ENCODE data around the gene PPEF2. TPM values are rescaled to one million over a fixed set of nuclear protein-coding genes. Genes with fewer than 3 reads are reported as not detected.

PPEF2 gene
- total and polyA plus RNA-seq, 10 of the 15 experiments (the other 5 are each of a cell fraction or from before 2014, with no cell fraction given): not detected

DNA sequence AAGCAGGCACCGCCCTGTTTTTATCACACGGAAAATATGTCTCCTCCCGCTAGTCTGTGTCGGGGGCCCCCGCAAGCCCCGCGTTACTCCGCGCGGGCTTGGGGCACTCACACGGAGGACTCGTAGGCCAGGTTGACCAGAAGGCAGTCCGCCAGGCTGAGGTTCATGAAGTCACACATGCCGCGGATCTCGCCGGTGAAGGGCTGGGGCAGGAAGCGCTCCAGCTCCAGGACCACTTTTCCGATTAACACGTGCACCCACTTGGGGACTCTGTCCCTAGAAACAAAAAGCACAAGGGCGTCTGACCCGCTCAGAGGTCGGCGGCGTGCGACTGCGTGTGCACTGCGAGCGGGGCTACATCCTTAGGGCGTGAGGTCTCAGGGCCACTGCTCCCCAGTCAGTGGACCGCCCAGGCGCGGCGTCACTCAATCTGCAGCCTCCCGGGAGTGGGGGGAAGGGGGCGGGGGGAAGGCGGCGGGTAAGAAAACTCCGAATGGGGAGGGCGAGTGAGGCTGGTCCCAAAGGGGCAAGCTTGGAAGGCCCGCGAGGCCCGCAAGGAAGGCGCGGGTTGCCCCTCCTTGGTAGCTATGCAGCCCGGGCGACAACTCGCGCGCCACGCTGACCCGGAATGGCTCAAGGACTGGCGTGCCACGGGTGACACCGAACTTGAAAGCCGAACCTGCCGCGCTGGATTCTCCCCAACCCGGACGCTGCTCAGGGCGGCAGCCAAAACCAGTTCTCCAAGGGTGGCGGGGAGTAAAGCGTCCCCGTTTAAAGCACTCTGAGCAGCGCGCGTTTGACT lies 37.8 kb upstream of the PPEF2 start:
- Histone ChIP-seq H3K9ac (ENCODE audit: control insufficient read depth, insufficient read depth, low read length) (peak overlapping the region; percentile 67), H4K20me1 (ENCODE audit: control insufficient read depth, insufficient read depth) (no peaks in the 10 kb centered on the region), H3K36me3 (ENCODE audit: control insufficient read depth in 2 of 2, insufficient read depth in 2 of 2, low read length in 1 of 2) (no peaks in the 10 kb centered on the region), H3K9me3 (replicated peaks; ENCODE audit: control insufficient read depth, insufficient read depth, low read length) (no peaks in the 10 kb centered on the region), H3K4me1 (ENCODE audit: control insufficient read depth, insufficient read depth, low read length) (no peaks in the 10 kb centered on the region), H3K27ac (ENCODE audit: control insufficient read depth, insufficient read depth) (no peak overlapping the region), H2AFZ (ENCODE audit: control insufficient read depth, low read depth, low read length) (peak overlapping the region; percentile 92), H3K27me3 (replicated peaks in 1 of 2; ENCODE audit: control insufficient read depth in 2 of 2, insufficient read depth in 2 of 2, low read length in 1 of 2) (no peaks in the 10 kb centered on the region), H3K4me3 (peak overlapping the region; percentile 81), H3K4me2 (ENCODE audit: control insufficient read depth, insufficient read depth) (peak overlapping the region; percentile 98), H3K79me2 (ENCODE audit: control insufficient read depth, insufficient read depth, low read length) (no peaks in the 10 kb centered on the region)
- BruUV-seq (replicated peaks): no TSS peak
- ChIA-PET CTCF (no interaction called here), POLR2A (interaction anchor here (0.5 to 0.7 kb wide), 2 partner anchors 10 to 84 kb away, joined by 3 to 5 read pairs; no protein-coding TSS in a partner anchor), RAD21 (ENCODE audit: unreplicated experiment) (no interaction called here), SMC1A (ENCODE audit: uncharacterized antibody, unreplicated experiment) (no interaction called here)
- FAIRE-seq (peak; percentile 56), ATAC-seq (peak; percentile 83), DNase-seq (ENCODE audit: low read depth, low spot score) (no peak)
- intact Hi-C loops (cut with micrococcal nuclease; ENCODE audit: unreplicated experiment): no loop called here
- under 1% methylated on average over 64 of the region's 67 CpGs for WGBS (ENCODE audit: insufficient coverage, insufficient replicate concordance, low lambda C conversion rate, missing lambda C conversion rate)
- in situ Hi-C loops (cut with MboI): no loop called here
- TF ChIP-seq POLR2A (IDR thresholded peaks at IDR 0.05; ENCODE audit: low read depth, low read length) (peak; percentile 56; the same call in 1 of the 2 replicates), CHD1 (IDR thresholded peaks at IDR 0.05; ENCODE audit: low read depth, low read length) (no peak), PAX5 (IDR thresholded peaks at IDR 0.05; ENCODE audit: borderline replicate concordance, low read depth, low read length) (peak; percentile 34; the same call in 1 of the 2 replicates), BHLHE40 (IDR thresholded peaks at IDR 0.05; ENCODE audit: borderline replicate concordance in 1 of 2, low read depth in 2 of 2, low read length in 1 of 2) (peak in 1 of 2 experiments; percentile 26; a peak in 1 of 4 replicates), MXI1 (IDR thresholded peaks at IDR 0.05; ENCODE audit: low read depth, low read length) (no peak), EED (IDR thresholded peaks at IDR 0.05; ENCODE audit: low read depth) (0 out of 2 replicates have a peak, but pooled peaks have one; percentile 8)
- TF ChIP-seq, protein P1, sequence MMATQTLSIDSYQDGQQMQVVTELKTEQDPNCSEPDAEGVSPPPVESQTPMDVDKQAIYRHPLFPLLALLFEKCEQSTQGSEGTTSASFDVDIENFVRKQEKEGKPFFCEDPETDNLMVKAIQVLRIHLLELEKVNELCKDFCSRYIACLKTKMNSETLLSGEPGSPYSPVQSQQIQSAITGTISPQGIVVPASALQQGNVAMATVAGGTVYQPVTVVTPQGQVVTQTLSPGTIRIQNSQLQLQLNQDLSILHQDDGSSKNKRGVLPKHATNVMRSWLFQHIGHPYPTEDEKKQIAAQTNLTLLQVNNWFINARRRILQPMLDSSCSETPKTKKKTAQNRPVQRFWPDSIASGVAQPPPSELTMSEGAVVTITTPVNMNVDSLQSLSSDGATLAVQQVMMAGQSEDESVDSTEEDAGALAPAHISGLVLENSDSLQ (IDR thresholded peaks at IDR 0.05): peak; percentile 58

Data from GM12878 (cell line).